NCI-H1694 treated with DMSO at 0.1 percent for 48 hours (cell line): Measurements from ENCODE around the gene C1orf53.
"Not testable (repeated sequence)": the region's sequence is repeated elsewhere in the genome, so short reads cannot be mapped to it uniquely, and the experiment has no call there.

Experiments used
- DNase-seq: peaks from one replicate; lab custom pipeline; 2025; lab: John Stamatoyannopoulos, UW

C1orf53 gene

DNA sequence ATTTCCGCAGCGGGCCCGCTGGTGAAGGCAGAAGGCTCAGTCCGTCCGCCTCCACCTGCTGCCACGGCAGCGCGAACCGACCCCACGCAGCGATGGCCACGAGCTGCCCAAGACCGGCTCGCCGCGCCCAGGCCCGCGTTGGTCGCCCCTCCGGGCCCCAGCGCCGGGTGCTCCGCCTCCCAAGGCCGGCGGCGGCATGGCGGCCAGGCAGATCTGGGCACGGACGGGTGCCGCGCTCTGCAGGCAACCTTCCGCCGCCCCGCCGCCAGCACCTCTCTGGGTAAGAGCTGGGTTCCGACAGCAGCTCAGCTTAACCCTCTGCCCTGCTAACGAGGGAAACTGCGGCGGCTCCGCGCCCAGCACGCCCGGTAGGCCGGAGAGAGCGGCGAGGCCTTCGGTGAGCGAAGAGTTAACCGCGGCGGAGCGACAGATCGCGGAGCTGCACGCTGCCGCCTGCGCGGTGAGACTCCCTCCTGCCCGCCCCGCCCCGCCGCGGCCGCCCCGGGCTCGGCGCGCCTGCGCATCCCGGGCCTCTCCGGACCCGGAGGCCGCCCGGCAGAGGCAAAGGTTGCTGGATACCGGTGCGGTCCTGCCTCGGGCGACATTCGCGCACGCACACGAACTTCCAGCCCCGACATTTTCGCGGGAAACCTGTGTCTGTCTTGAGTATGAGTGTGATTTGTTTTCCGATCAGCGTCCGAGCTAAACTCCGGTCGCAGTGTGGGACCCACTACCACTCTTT, at the start of gene C1orf53:
Gene C1orf53 (plus strand): TSS at position 177 of the 742 bp plus-strand sequence. CDS start 20 bp downstream, at position 197.
- peak; percentile 80 for DNase-seq

DNA sequence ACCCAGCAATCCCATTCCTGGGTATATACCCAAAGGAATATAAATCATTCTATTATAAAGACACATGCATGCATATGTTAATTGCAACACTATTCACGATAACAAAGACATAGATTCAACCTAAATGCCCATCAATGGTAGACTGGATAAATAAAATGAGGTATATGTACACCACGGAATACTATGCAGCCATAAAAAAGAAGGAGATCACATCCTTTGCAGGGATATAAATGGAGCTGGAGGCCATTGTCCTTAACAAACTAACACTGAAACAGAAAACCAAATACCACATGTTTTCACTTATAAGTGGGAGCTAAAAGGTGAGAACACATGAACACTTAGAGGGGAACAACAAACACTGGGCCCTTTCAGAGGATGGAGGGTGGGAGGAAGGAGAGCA, 46.7 kb upstream of the C1orf53 start:
- DNase-seq = not testable (repeated sequence)

DNA sequence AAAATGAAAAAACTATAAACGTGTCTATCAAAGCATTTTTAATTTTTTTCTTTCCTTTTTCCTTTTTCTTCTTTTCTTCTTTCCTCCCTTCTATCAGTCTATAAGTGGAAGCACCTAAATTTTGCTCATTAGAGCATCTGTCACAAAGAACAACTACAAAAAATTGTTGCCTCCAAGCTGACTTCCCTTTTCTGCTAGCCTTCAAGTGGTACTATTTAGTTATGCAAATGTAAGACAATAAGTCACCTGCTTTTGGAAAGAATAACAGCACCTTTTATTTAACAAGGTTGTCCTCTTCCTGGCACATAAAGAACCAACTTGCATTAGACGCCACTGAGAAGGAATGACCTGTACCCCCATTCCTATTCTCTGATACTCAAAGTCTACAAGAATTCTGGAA, 45.0 kb upstream of the C1orf53 start:
- no peak for DNase-seq

DNA sequence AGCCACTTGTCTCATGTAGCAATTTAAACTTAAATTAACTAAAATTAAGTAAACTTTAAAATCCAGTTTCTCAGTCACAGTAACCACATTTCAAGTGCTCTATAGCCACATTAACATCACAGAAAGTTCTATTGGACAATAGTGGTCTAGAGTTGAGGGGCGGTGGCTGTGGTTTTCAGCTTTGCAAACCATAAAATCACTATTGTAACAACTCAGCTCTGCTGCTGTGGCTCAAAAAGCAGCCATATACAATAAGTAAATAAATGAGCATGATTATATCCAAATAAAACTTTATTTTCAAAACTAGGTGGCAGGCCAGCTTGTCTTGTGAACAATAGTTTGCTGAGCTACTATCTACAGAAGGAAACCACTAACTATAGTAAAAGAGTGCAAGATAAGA, 43.4 kb upstream of the C1orf53 start:
- DNase-seq = no peak

DNA sequence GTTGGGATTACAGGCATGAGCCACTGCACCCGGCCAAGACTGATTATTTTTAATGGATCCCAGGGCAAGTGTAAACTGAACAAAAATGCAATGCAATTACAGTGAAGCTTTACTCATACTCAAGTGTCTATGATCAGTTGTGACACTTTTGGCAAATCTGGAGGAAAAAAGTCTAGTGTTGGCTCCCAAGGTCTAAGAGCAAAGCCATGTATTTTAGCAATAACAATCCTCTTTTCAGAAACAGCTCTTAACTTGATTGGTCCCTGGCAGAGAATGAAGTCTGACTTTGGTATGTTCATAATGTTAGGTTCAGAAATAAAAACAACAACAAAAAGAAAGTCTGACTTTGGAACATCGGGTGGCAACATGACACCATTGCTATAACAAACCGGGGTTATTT, 40.2 kb upstream of the C1orf53 start:
- no peak for DNase-seq

DNA sequence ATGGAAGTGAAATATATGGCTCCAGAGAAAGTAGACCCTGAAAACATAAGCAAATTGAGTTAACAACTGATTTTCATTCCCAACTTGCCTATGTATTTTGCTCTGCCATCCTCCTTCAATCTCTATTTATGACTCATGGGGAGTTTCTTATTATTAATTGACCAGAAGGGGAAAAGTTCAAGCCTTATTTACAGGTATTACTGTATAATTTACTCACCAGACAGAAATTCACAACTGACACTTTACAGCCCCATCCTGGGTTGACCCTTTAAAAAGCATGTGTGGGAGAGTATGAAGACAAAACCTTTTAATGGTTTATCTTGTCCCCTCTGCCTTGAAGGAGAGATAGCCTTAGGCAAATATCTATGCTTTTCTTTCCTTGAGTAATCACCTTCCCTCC, 39.8 kb upstream of the C1orf53 start:
- DNase-seq = no peak

DNA sequence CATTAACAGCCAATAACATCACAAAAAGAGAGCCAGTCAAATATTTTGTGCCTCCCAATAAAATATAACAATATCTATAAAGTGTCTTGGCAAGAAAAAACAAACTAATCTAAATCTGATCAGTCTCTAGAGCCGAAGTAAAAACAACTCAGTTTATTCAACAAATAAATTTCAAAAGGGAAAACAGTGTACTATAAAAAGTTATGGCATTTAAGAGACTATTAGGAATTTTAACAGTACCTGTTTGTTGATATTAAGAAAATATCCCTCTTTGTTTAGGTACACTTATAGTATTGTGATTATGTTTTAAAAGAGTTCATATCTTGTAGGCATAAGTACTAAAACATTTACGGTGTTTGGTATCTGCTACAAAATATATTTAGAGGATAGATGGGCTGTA, 36.6 kb upstream of the C1orf53 start:
- no peak for DNase-seq

DNA sequence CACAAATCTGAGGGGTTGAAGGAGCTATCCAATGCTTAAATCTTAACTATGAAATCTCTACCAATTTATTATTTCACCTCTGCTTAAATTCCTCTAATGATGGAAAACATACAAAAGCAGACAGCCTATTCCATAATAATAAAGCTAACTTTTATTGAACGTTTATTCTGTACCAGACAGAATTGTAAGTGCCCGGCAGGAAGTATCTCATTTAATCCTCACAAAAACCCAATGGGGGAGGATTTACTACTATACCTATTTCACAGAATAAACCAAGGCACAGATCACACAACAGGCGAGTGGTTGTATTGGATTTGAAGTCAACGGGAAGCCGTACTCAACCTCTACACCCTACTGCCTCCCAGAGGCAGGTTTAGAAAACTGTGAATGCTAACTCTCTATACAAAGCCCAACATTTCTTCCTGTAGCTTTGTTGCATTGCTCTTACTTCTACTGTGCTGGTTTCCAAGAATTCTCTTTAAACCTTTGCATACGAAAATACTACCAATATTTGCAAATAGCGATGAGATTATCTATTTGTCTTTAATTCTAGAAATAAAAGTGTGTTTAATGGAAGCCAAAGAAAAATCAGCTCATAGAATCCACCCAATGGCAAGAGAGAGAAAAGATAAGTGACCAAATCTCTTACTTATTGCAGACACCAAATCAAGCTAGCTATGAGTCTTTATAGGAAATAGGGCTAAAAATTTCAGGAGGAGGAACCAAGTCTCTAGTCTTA, 33.5 kb upstream of the C1orf53 start:
- peak; percentile 72 for DNase-seq

DNA sequence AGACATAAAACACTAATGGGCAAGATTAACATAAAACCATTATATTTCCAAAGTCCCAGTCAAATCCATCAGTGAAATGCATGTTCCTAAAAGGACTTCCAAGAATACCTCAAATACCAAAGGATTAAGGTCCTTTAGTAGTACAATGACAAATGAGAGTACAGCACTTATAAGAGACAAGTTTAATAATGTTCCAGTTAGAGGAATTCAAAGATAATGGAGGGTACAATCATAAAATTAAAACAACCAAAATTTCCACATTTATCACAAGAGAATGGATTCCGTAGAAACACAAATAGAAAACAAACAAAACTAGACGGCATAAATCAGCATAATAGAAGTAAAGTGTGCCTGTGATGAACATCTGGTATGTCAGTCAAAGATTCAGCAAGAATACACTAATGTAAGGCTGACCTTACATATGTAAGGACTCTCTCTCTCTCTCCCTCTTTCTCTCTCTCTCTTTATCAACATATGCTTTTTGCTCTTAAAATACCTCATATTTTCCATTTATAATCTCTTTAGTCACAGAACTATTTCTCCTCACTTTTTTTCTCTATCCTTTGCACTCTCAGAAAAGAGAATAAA, 32.8 kb upstream of the C1orf53 start:
- DNase-seq = no peak

DNA sequence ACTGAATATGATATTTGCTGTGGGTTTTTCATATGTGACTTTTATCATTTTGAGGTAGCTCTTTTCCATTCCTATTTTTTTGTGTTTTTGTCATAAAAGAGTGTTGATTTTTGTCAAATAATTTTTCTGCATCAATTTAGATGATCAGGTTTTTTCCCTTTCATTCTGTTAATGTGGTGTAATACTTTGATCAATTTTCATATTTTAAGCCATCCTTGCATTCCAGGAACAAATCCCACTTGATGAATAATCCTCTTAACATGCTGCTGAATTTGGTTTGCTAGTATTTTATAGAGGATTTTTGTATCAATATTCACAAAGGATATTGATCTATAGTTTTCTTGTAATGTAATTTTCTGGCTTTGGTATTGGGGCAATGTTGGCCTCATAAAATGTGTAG, 25.5 kb upstream of the C1orf53 start:
- no peak for DNase-seq

DNA sequence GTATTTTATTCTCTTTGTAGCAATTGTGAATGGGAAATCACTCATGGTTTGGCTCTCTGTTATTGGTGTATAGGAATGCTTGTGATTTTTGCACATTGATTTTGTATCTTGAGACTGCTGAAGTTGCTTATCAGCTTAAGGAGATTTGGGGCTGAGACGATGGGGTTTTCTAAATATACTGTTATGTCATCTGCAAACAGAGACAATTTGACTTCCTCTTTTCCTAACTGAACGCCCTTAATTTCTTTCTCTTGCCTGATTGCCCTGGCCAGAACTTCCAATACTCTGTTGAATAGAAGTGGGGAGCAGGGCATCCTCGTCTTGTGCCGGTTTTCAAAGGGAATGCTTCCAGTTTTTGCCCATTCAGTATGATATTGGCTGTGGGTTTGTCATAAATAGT, 22.0 kb upstream of the C1orf53 start:
- not testable (repeated sequence) for DNase-seq

DNA sequence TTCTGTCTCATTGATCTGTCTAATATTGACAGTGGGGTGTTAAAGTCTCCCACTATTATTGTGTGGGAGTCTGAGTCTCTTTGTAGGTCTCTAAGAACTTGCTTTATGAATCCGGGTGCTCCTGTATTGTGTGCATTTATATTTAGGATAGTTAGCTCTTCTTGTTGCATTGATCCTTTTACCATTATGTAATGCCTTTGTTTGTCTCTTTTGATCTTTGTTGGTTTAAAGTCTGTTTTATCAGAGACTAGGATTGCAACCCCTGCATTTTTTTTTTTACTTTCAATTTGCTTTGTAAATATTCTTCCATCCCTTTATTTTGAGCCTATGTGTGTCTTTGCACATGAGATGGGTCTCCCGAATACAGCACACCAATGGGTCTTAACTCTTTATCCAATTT, 20.2 kb upstream of the C1orf53 start:
- not testable (repeated sequence) for DNase-seq

DNA sequence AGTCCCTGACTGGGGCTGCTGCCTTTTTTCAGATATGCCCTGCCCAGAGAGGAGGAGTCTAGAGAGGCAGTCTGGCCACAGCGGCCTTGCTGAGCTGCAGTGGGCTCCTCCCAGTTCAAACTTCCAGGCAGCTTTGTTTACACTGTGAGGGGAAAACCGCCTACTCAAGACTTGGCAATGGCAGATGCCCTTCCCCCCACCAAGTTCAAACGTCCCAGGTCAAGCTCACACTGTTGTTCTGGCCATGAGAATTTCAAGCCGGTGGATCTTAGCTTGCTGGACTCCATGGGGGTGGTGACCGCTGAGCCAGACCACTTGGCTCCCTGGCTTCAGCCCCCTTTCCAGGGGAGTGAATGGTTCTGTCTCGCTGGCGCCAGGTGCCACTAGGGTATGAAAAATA, 18.3 kb upstream of the C1orf53 start:
- no peak for DNase-seq

DNA sequence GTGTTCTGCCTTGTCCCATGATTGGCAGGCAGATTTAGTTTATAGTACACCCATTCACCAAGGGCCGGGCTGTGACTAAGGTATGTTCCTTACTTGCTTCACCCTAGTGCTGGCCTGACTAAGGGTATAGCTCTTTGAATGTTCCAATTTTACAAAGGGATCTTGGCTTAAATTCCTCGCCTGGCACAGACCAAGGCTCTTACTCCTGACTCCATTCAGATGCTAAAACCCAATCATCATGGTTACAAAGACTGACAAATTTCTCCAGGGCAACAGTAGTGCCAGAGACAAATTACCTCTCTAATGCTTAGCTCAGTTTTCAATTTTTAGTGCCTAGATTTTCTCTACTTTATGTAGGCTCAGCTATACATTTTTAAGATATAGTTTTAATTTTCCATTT, 11.5 kb upstream of the C1orf53 start:
- no peak for DNase-seq

DNA sequence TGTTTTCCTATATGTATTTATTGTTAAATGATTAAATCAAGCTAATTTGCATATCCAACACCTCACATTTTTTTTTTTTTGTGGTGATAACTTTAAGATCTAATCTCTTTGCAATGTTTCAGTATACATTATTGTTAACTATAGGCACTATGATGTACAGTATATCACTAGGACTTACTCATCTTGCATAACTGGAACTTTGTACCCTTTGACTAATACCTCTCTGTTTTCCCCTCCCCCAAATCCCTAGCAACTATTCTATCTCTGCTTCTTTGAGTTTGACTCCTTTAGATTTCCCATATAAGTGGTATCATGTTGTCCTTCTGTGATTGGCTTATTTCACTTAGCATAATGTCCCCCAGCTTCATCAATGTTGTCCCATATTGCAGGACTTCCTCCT, 9.7 kb upstream of the C1orf53 start:
- no peak for DNase-seq

DNA sequence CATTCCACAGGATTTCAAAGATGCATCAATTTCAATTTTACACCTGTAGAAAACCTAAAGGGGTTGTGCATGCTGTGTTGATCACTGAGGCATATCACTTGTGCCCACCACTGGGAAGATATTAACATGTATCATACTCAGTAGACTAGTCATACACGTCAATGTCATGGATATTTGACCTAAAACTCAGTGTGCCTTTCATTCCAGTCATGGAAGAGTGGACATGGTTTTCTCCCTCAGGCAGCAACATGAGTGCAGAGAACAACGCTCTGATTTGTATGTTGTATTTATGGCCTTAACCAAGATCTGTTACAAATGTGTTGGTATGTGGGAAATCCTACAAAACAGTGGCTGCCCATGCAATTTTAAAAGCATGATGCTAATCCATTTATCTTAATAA, 6.1 kb upstream of the C1orf53 start:
- no peak for DNase-seq

DNA sequence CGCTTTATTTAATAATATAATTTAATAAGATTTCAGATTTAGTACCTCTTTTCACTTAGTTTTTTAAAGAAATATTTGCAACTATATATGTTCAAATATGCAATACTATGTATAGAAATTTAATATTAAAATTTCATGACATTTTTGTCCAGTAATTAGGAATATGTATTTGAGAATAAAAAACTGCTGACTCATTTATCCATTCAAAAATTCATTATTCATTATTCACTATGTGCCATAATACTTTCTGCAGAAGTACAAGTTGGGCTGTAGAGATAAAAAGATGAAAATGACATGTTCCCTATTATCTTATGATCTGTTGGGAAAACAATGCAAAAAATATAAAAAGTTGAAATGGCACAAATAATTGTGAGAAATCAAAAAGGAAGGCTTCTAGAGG, 3.4 kb upstream of the C1orf53 start:
- no peak for DNase-seq

DNA sequence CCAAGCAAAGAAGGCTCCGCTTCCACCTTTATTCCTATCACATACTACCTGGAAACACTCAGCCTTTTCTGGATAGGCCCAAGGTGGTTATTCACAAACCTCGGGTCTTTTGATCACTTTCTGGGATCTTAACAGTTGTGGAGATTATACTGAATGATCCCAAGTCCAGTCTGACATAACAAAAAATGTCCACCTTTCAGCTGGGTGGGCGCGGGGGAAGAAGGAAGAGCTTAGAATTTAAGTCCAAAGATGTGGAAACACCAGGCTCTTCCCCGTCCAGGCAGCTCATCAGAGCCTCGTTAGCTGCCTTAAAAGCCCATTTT, 338 bp upstream of the C1orf53 start:
- DNase-seq = no peak

DNA sequence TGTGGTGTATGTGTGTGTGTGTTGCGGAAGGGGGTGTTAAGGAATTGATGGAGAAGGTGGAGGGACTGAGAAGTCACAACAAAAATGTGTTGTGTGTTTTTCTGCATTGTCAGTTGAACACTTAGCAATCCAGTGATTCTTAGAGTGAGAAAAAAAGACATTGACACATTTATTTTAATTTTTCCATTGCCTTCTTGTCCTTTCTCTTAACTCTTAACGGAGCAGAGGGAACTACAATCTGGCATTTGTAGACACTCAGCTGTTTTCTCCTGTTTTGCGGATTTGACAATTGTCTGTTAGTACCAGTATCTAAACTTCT, 725 bp downstream of the C1orf53 start:
- DNase-seq = peak; percentile 48

DNA sequence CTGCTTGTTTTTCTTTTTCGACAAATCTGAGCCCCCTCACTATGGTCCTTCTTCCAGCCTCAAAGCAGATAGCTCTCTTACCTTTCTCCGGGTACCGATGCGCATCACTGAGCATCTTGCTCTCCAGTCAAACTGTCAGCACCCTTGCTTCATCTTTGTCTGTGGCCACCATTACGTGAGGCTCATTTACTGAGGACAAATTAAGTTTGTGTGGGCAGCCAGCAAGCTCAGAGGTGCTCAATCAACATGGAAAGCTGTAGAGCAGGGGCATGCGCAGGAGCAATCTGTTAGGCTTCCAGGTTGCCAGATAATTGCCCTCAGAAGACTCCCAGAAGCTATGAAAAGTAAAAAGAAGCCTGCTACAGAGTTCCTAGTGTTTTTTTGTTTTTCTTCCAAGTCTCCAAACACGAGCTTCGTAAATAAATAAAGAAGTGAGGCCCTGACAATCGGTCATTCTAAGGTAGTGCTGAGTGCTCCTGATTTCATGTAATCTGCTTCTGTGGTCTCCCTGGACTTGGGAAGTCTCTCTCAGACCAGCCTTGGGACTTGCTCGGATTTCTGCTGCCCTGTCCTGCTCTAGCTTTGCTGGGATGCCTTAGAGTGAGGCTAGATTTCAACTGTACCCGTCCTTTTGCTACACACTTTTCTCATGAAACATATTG, 1.8 kb downstream of the C1orf53 start:
- no peak for DNase-seq

DNA sequence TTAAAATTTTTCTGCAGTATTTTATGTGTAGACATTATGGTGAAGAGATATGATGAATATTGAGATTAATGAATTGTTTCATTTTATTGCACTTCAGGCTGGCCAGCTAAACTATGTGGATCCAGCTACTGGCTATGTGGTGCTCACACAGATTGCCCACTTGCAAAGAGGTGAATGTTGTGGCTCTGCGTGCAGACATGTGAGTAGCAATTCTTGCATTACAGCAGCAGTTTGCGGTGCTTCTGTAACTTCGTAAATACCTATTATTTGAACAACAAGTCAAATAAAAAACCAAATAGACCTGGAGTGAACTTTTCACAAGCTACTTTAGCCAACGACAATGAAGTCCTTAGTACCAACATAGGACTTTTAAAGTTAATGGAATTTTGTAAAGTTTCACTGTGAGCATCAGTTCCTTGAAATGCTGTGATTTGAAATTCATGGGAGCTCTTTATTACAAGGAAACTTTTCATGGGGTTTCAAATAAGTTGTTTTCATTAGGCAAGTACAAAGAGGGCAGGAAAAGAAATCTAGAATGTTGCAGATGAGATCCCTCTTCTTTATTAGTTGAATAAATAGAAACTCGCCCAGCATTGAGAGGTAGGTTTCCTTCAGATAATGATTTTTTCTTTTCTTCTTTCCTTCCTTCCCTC, 3.4 kb downstream of the C1orf53 start:
- no peak for DNase-seq

DNA sequence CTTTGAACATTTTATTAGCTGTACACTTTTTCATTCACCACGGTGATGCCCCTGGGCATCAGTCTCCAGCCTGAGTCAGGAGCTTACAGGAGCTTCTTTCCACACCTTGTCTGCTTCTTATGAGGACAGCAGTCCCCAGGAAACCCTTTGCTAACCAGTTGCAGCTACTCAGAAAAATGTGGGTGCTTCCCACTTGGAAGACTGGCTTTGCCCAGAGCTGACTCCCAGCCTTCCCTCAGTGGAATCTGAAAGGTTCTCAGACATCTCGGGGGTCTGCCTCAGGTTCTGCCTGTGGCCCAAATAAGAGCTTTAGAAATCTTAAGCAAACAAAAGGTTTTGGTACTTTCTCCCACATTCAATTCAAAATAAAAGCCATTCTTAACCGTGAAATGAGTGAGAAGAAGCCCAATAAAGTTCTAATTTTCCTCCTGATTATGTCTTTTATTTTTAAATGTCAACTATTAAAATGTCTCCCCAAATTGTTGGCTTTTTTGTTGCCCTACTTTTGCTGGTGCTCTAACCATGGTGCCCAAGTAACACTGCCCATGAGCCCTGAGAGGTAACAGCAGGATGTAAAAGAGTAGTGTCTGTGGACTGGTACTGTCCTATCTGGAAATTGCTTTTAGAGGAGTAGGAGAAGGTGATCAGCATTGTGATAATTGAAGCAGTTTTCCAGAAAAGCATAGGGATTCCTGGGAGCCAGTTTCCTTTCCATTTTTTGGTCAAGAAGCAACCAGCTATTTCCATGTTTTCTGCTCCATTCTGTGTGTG, 5.6 kb downstream of the C1orf53 start:
- DNase-seq = no peak
